WTC11 (cell line): ENCODE data around the gene ARL8A. TPM values are rescaled to one million over a fixed set of nuclear protein-coding genes. Genes with fewer than 3 reads are reported as not detected.
"Not testable (repeated sequence)": the region's sequence is repeated elsewhere in the genome, so short reads cannot be mapped to it uniquely, and the experiment has no call there.

ENCODE experiments used
- ATAC-seq: fragments of 200-7000 bp; cut with Tn5 transposase; 2 replicates; pipeline ENCODE4 v1.10.0; 2021; ENCODE audit warnings: mild to moderate bottlenecking, moderate library complexity
- CTCF ChIA-PET: fragments of 300-600 bp; sonication (Branson Sonifier 250); formaldehyde crosslinking; loops from one replicate; lab custom pipeline; 2021; ENCODE audit warnings: antibody characterized with exemption; lab: Charles Lee
- POLR2A ChIA-PET: fragments of 350-600 bp; sonication (Branson Sonifier 250); formaldehyde crosslinking; loops from one replicate; lab custom pipeline; 2021; ENCODE audit warnings: antibody characterized with exemption; lab: Charles Lee
- DNase-seq: peaks from one replicate; pipeline ENCODE4 v3.0.0; 2021; ENCODE audit warnings: low spot score
- H3K27ac Mint-ChIP-seq: 2 replicates; pipeline ENCODE4 v1.8.0; 2021; ENCODE audit warnings: mixed read lengths
- H3K27me3 Mint-ChIP-seq: 2 replicates; pipeline ENCODE4 v1.8.0; 2021; ENCODE audit warnings: low read depth, mild to moderate bottlenecking, moderate library complexity, mixed read lengths
- H3K36me3 Mint-ChIP-seq: 2 replicates; pipeline ENCODE4 v1.8.0; 2021; ENCODE audit warnings: mixed read lengths
- H3K4me1 Mint-ChIP-seq: 2 replicates; pipeline ENCODE4 v1.8.0; 2022; ENCODE audit warnings: mixed read lengths
- H3K4me3 Mint-ChIP-seq: 2 replicates; pipeline ENCODE4 v1.8.0; 2021; ENCODE audit warnings: mild to moderate bottlenecking, moderate library complexity, mixed read lengths
- H3K9me3 Mint-ChIP-seq: 2 replicates; pipeline ENCODE4 v1.8.0; 2021; ENCODE audit warnings: mixed read lengths
- ATF2 ChIP-seq: sonication (generic); formaldehyde crosslinking; IDR thresholded peaks from 2 replicates; pipeline ENCODE4 v1.8.1; 2022; ENCODE audit warnings: low read depth, missing genetic modification reagents, borderline replicate concordance
- CBFB ChIP-seq: sonication (generic); formaldehyde crosslinking; IDR thresholded peaks from 2 replicates; pipeline ENCODE4 v1.8.1; 2022; ENCODE audit warnings: mild to moderate bottlenecking, low read depth, missing genetic modification reagents
- CREB1 ChIP-seq: sonication (generic); formaldehyde crosslinking; IDR thresholded peaks from 2 replicates; pipeline ENCODE4 v1.8.0; 2023; ENCODE audit warnings: mild to moderate bottlenecking, missing genetic modification reagents
- CTCF ChIP-seq: fragments of 200-600 bp; IDR thresholded peaks from 2 replicates; pipeline ENCODE4 v1.8.0; 2022; ENCODE audit warnings: antibody characterized with exemption
- E2F4 ChIP-seq: sonication (generic); formaldehyde crosslinking; IDR thresholded peaks from 2 replicates; pipeline ENCODE4 v1.8.1; 2022; ENCODE audit warnings: low read depth, mild to moderate bottlenecking, moderate library complexity, missing genetic modification reagents, borderline replicate concordance
- EMX1 ChIP-seq: fragments of 250-450 bp; sonication (Bioruptor Pico); IDR thresholded peaks from 2 replicates; pipeline ENCODE4 v1.8.0; 2021; ENCODE audit warnings: mild to moderate bottlenecking
- FOXJ3 ChIP-seq: sonication (generic); formaldehyde crosslinking; IDR thresholded peaks from 2 replicates; pipeline ENCODE4 v1.9.0; 2021; ENCODE audit warnings: missing genetic modification reagents, mild to moderate bottlenecking, borderline replicate concordance
- GABPB1 ChIP-seq: sonication (generic); formaldehyde crosslinking; IDR thresholded peaks from 2 replicates; pipeline ENCODE4 v1.8.1; 2023; ENCODE audit warnings: mild to moderate bottlenecking, missing genetic modification reagents
- JAZF1 ChIP-seq: fragments of 250-450 bp; sonication (Bioruptor Pico); IDR thresholded peaks from 2 replicates; pipeline ENCODE4 v1.9.0; 2021; ENCODE audit warnings: moderate library complexity, mild to moderate bottlenecking, inconsistent platforms
- MLX ChIP-seq: sonication (generic); formaldehyde crosslinking; IDR thresholded peaks from 2 replicates; pipeline ENCODE4 v1.8.1; 2023; ENCODE audit warnings: mild to moderate bottlenecking, missing genetic modification reagents, moderate library complexity
- NR2C2 ChIP-seq: sonication (generic); formaldehyde crosslinking; IDR thresholded peaks from 2 replicates; pipeline ENCODE4 v1.8.0; 2022; ENCODE audit warnings: mild to moderate bottlenecking, missing genetic modification reagents
- NR3C1 ChIP-seq: sonication (generic); formaldehyde crosslinking; conservative IDR thresholded peaks from 2 replicates; pipeline ENCODE4 v1.8.1; 2023; ENCODE audit warnings: low read depth, mild to moderate bottlenecking, missing genetic modification reagents
- SMAD4 ChIP-seq: sonication (generic); formaldehyde crosslinking; IDR thresholded peaks from 2 replicates; pipeline ENCODE4 v1.8.0; 2022; ENCODE audit warnings: mild to moderate bottlenecking, missing genetic modification reagents
- SOX15 ChIP-seq: fragments of 250-450 bp; sonication (Bioruptor Pico); IDR thresholded peaks from 2 replicates; pipeline ENCODE4 v1.9.0; 2021; ENCODE audit warnings: mild to moderate bottlenecking
- SP1 ChIP-seq: sonication (generic); formaldehyde crosslinking; conservative IDR thresholded peaks from 2 replicates; pipeline ENCODE4 v1.8.1; 2022; ENCODE audit warnings: missing genetic modification reagents
- TCF7 ChIP-seq: sonication (generic); formaldehyde crosslinking; IDR thresholded peaks from 2 replicates; pipeline ENCODE4 v1.8.0; 2022; ENCODE audit warnings: mild to moderate bottlenecking, low read depth, missing genetic modification reagents, moderate library complexity
- USF1 ChIP-seq: sonication (generic); formaldehyde crosslinking; IDR thresholded peaks from 2 replicates; pipeline ENCODE4 v1.8.0; 2022; ENCODE audit warnings: mild to moderate bottlenecking, missing genetic modification reagents
- ZNF423 ChIP-seq: fragments of 250-450 bp; sonication (Bioruptor Pico); IDR thresholded peaks from 2 replicates; pipeline ENCODE4 v2.1.2; 2022; ENCODE audit warnings: mild to moderate bottlenecking, moderate library complexity
- ZNF671 ChIP-seq: fragments of 250-450 bp; sonication (Bioruptor Pico); IDR thresholded peaks from 2 replicates; pipeline ENCODE4 v1.8.0; 2021; ENCODE audit warnings: mild to moderate bottlenecking
- total RNA-seq: library from RNA; stranded (reverse); gene quantifications from 3 replicates; pipeline ENCODE4 v1.2.3, GENCODE V29; 2021
- TF ChIP-seq, protein P1 (sequence below): sonication (generic); formaldehyde crosslinking; IDR thresholded peaks from 2 replicates; pipeline ENCODE4 v1.8.0; 2022; ENCODE audit warnings: mild to moderate bottlenecking, missing genetic modification reagents
- TF ChIP-seq, protein P2 (sequence below): fragments of 250-450 bp; sonication (Bioruptor Pico); IDR thresholded peaks from 2 replicates; pipeline ENCODE4 v2.1.2; 2022; ENCODE audit warnings: mild to moderate bottlenecking, moderate library complexity
- TF ChIP-seq, protein P3 (sequence below): sonication (generic); formaldehyde crosslinking; IDR thresholded peaks from 2 replicates; pipeline ENCODE4 v1.8.1; 2023; ENCODE audit warnings: mild to moderate bottlenecking, missing genetic modification reagents, moderate library complexity

The ARL8A gene
- total RNA-seq, 1 experiment from 2014 or later: 47.2 TPM

DNA sequence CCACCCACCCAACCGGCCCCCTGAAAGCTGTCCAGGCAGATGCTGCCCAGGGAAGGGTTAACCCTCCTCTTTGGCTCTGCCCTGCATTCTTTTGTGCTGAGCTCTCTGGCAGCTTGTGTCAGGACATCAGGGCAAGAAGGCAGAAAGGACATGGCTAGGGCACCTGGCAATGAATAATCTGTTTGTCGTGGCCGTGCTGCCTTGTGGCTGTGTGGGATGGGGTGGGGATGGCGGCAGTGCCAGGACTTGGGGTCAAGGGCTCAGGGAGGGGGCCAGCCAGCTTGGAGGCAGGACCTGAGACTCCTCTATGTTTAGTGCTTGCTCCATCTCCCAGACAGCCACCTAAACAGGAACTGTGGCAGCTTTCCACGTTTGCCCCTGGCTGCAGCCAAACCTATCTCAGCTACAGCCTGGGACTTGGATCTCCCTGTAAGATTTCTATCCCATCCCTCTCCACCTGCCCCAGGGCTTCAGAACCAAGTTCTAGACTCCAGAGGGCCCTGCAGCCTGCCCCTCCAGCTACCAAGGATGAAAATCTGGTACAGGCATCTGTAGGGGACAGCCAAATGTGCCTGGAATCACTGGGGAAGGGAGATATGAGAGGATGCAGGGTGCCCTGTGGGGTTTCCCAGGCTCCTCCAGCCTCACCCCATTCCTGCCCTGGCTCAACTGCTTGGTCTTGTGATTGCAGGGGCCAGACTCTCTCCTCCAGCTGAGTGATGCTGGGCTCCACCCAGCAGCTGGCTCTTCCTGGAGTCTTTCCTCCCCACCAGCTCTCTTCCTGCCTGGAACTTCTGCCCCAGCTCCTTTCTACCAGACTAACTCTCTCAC, 31.5 kb downstream of the ARL8A start (continued):
- TF ChIP-seq, protein P1, sequence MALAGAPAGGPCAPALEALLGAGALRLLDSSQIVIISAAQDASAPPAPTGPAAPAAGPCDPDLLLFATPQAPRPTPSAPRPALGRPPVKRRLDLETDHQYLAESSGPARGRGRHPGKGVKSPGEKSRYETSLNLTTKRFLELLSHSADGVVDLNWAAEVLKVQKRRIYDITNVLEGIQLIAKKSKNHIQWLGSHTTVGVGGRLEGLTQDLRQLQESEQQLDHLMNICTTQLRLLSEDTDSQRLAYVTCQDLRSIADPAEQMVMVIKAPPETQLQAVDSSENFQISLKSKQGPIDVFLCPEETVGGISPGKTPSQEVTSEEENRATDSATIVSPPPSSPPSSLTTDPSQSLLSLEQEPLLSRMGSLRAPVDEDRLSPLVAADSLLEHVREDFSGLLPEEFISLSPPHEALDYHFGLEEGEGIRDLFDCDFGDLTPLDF (CRISPR knock-in tag): no peak
- TF ChIP-seq NR3C1 (CRISPR knock-in tag) (no peak), CTCF (no peak), ZNF671 (CRISPR knock-in tag) (no peak)

- H3K27me3 Mint-ChIP-seq, H3K4me3 Mint-ChIP-seq, ATAC-seq, DNase-seq, H3K27ac Mint-ChIP-seq, H3K9me3 Mint-ChIP-seq, H3K36me3 Mint-ChIP-seq: not testable (repeated sequence)
- ChIA-PET POLR2A (interaction anchor here (0.7 to 2.8 kb wide), 2 partner anchors 101 to 250 kb away, joined by 3 to 9 read pairs; partner anchors contain the start of gene ELF3), CTCF (interaction anchor here (1.0 to 14.3 kb wide), 5 partner anchors 11 to 216 kb away, joined by 3 to 120 read pairs (median 9); partner anchors contain the start of genes ELF3 and GPR37L1)
- H3K4me1 Mint-ChIP-seq: peaks cover 40% of the 10 kb centered on the region
Observed at GRCh38 chr1:202111589-202111988, 32.9 kb downstream of the ARL8A start.

DNA sequence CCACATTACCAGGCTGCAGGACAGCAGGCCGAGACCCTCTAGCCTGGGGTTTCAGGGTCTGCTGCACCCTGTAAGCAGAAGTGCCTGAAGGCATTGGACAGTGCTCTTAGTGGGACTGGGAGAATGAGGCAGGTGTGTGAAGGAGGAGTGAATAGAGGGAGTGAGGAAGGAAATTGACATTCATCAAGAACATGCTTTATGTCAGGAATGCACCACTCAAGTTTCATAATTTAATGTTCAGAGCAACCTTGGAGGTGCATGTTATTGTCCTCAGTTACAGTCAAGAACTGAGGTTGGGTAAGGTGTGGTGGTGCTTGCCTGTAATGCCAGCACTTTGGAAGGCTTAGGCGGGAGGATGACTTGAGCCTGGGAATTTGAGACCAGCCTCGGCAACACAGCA, 33.6 kb downstream of the ARL8A start:
- peaks cover 45% of the 10 kb centered on the region for H3K4me1 Mint-ChIP-seq
- no peak overlapping the region for H3K4me3 Mint-ChIP-seq
- ChIA-PET POLR2A (interaction anchor here (0.7 to 2.8 kb wide), 2 partner anchors 101 to 250 kb away, joined by 3 to 9 read pairs; partner anchors contain the start of gene ELF3), CTCF (interaction anchor here (2.4 to 14.3 kb wide), 3 partner anchors 101 to 215 kb away, joined by 9 to 120 read pairs (median 49); partner anchors contain the start of gene ELF3)
- no peaks in the 10 kb centered on the region for H3K36me3 Mint-ChIP-seq
- no peak for ATAC-seq
- peak overlapping the region; percentile 2; the same call in 1 of the 2 replicates for H3K27ac Mint-ChIP-seq
- no peaks in the 10 kb centered on the region for H3K27me3 Mint-ChIP-seq
- no peak for DNase-seq
- H3K9me3 Mint-ChIP-seq: no peaks in the 10 kb centered on the region
- TF ChIP-seq SP1 (CRISPR knock-in tag) (no peak), SOX15 (CRISPR knock-in tag) (no peak), NR3C1 (CRISPR knock-in tag) (no peak), TCF7 (CRISPR knock-in tag) (no peak), GABPB1 (CRISPR knock-in tag) (no peak), E2F4 (CRISPR knock-in tag) (no peak), ATF2 (CRISPR knock-in tag) (no peak), USF1 (no peak), SMAD4 (no peak), JAZF1 (CRISPR knock-in tag) (no peak), CBFB (no peak), FOXJ3 (CRISPR knock-in tag) (no peak), MLX (CRISPR knock-in tag) (no peak), ZNF423 (CRISPR knock-in tag) (no peak), CREB1 (CRISPR knock-in tag) (no peak), NR2C2 (no peak), EMX1 (CRISPR knock-in tag) (no peak)
- TF ChIP-seq, protein P2, sequence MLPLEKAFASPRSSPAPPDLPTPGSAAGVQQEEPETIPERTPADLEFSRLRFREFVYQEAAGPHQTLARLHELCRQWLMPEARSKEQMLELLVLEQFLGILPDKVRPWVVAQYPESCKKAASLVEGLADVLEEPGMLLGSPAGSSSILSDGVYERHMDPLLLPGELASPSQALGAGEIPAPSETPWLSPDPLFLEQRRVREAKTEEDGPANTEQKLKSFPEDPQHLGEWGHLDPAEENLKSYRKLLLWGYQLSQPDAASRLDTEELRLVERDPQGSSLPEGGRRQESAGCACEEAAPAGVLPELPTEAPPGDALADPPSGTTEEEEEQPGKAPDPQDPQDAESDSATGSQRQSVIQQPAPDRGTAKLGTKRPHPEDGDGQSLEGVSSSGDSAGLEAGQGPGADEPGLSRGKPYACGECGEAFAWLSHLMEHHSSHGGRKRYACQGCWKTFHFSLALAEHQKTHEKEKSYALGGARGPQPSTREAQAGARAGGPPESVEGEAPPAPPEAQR (CRISPR knock-in tag): no peak
- TF ChIP-seq, protein P3, sequence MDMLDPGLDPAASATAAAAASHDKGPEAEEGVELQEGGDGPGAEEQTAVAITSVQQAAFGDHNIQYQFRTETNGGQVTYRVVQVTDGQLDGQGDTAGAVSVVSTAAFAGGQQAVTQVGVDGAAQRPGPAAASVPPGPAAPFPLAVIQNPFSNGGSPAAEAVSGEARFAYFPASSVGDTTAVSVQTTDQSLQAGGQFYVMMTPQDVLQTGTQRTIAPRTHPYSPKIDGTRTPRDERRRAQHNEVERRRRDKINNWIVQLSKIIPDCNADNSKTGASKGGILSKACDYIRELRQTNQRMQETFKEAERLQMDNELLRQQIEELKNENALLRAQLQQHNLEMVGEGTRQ (CRISPR knock-in tag): no peak
